H1 (cell line): ENCODE results near the gene ALDOC. TPM values are rescaled to one million over a fixed set of nuclear protein-coding genes. Genes with fewer than 3 reads are reported as not detected.

ENCODE experiments used
- CTCF ChIA-PET: fragments of 300-600 bp; sonication (Branson Sonifier 250); formaldehyde crosslinking; loops from one replicate; lab custom pipeline; 2021; ENCODE audit not compliant: partially characterized antibody; lab: Charles Lee
- POLR2A ChIA-PET: fragments of 300-600 bp; sonication (Branson Sonifier 250); formaldehyde crosslinking; loops from one replicate; lab custom pipeline; 2021; ENCODE audit warnings: inconsistent platforms; ENCODE audit not compliant: partially characterized antibody; lab: Charles Lee
- DNase-seq, 2 experiments: peaks; one replicate each; pipeline versions ENCODE4 v3.0.0 to v3.0.0-alpha.2; 2010 to 2022; ENCODE audit warnings: low spot score in 2 of 2, low read depth in 1 of 2, mixed read lengths in 1 of 2
- FAIRE-seq: peaks from 2 replicates; lab custom pipeline; 2011; peaks lifted over from hg19 to GRCh38; lab: Jason Lieb, UNC
- H2AFZ ChIP-seq: 2 replicates; pipeline ENCODE4 v1.8.1; 2012; ENCODE audit warnings: low read length, inconsistent platforms
- H2AK5ac ChIP-seq: 2 replicates; pipeline ENCODE4 v1.6.1; 2013; ENCODE audit warnings: low read depth, low read length
- H2BK120ac ChIP-seq: replicated peaks from 2 replicates; pipeline ENCODE3; 2013; ENCODE audit warnings: low read depth, low read length, inconsistent platforms
- H2BK12ac ChIP-seq: 2 replicates; pipeline ENCODE4 v1.6.1; 2013; ENCODE audit warnings: low read depth, low read length
- H2BK15ac ChIP-seq: 2 replicates; pipeline ENCODE4 v1.6.1; 2013; ENCODE audit warnings: low read length
- H2BK20ac ChIP-seq: 2 replicates; pipeline ENCODE4 v1.6.1; 2013; ENCODE audit warnings: low read length
- H2BK5ac ChIP-seq: 2 replicates; pipeline ENCODE4 v1.6.1; 2013; ENCODE audit warnings: low read depth, low read length
- H3K14ac ChIP-seq: 2 replicates; pipeline ENCODE4 v1.6.1; 2013; ENCODE audit warnings: inconsistent platforms; ENCODE audit not compliant: insufficient read length
- H3K18ac ChIP-seq: 2 replicates; pipeline ENCODE4 v1.6.1; 2013; ENCODE audit warnings: low read length; ENCODE audit errors: extremely low read depth
- H3K23ac ChIP-seq: 2 replicates; pipeline ENCODE4 v1.6.1; 2013; ENCODE audit warnings: inconsistent platforms; ENCODE audit not compliant: insufficient read length
- H3K23me2 ChIP-seq: 2 replicates; pipeline ENCODE4 v1.6.1; 2013; ENCODE audit warnings: low read depth, low read length
- H3K27ac ChIP-seq: 2 replicates; pipeline ENCODE4 v1.6.1; 2011; ENCODE audit warnings: low read depth, low read length, inconsistent platforms
- H3K27me3 ChIP-seq, 4 experiments: replicated peaks in 1 of 4; 1 replicate in 1 of 4; 2 replicates in 3 of 4; pipeline versions ENCODE4 v1.6.1 to v1.8.1; 2011 to 2013; ENCODE audit warnings: low read length in 3 of 4, mild to moderate bottlenecking in 3 of 4, inconsistent platforms in 2 of 4, mixed read lengths in 2 of 4, moderate library complexity in 1 of 4; ENCODE audit not compliant: control insufficient read depth in 3 of 4, insufficient read depth in 3 of 4; ENCODE audit errors: extremely low read depth in 1 of 4
- H3K36me3 ChIP-seq, 4 experiments: 2 replicates each; pipeline versions ENCODE4 v1.6.1 to v1.8.1; 2011 to 2013; ENCODE audit warnings: mild to moderate bottlenecking in 4 of 4, low read length in 3 of 4, moderate library complexity in 2 of 4, control low read depth in 1 of 4, inconsistent platforms in 1 of 4; ENCODE audit not compliant: insufficient read depth in 4 of 4, control insufficient read depth in 2 of 4
- H3K4ac ChIP-seq: replicated peaks from 2 replicates; pipeline ENCODE3; 2013; ENCODE audit warnings: low read length, low read depth, mixed read lengths, inconsistent platforms; ENCODE audit not compliant: insufficient read length
- H3K4me1 ChIP-seq, 4 experiments: replicated peaks in 1 of 4; 1 replicate in 1 of 4; 2 replicates in 3 of 4; pipeline versions ENCODE4 v1.6.1 to v1.8.1; 2011 to 2013; ENCODE audit warnings: low read length in 3 of 4, inconsistent platforms in 2 of 4, mixed read lengths in 1 of 4; ENCODE audit not compliant: insufficient read depth in 4 of 4, control insufficient read depth in 3 of 4
- H3K4me2 ChIP-seq, 2 experiments: 2 replicates each; pipeline versions ENCODE4 v1.6.1 to v1.8.1; 2011 to 2013; ENCODE audit warnings: low read depth in 2 of 2, low read length in 2 of 2, control low read depth in 1 of 2, inconsistent platforms in 1 of 2, mild to moderate bottlenecking in 1 of 2; ENCODE audit not compliant: insufficient read depth in 1 of 2
- H3K4me3 ChIP-seq, 4 experiments: fragments of 200-600, 300-600 bp in 1 of 4; sonication (generic), shearing (Covaris generic), sonication (Bioruptor Twin) in 1 of 4; 2 replicates each; pipeline versions ENCODE4 v1.5.1 to v1.8.1; 2011 to 2016; ENCODE audit warnings: low read length in 4 of 4, low read depth in 3 of 4, control low read depth in 2 of 4, inconsistent platforms in 2 of 4, mild to moderate bottlenecking in 2 of 4, mixed read lengths in 1 of 4, moderate library complexity in 1 of 4; ENCODE audit not compliant: insufficient read depth in 2 of 4; ENCODE audit errors: extremely low read depth in 1 of 4
- H3K56ac ChIP-seq: replicated peaks from 2 replicates; pipeline ENCODE3; 2013; ENCODE audit warnings: low read depth, mild to moderate bottlenecking, mixed read lengths, low read length, inconsistent platforms; ENCODE audit not compliant: insufficient read length
- H3K79me1 ChIP-seq: 2 replicates; pipeline ENCODE4 v1.6.1; 2013; ENCODE audit warnings: low read depth, low read length, control low read depth
- H3K79me2 ChIP-seq, 2 experiments: 2 replicates each; pipeline versions ENCODE4 v1.6.1 to v1.8.1; 2012 to 2013; ENCODE audit warnings: low read length in 2 of 2, mild to moderate bottlenecking in 2 of 2, inconsistent platforms in 1 of 2; ENCODE audit not compliant: insufficient read depth in 2 of 2, control insufficient read depth in 1 of 2
- H3K9ac ChIP-seq, 4 experiments: replicated peaks in 1 of 4; 1 replicate in 1 of 4; 2 replicates in 3 of 4; pipeline versions ENCODE4 v1.6.1 to v1.8.1; 2011 to 2013; ENCODE audit warnings: low read depth in 3 of 4, low read length in 3 of 4, control low read depth in 2 of 4, mild to moderate bottlenecking in 2 of 4, moderate library complexity in 2 of 4, inconsistent platforms in 1 of 4; ENCODE audit errors: extremely low read depth in 1 of 4
- H3K9me3 ChIP-seq, 2 experiments: 2 replicates each; pipeline versions ENCODE4 v1.6.1 to v1.8.1; 2012 to 2013; ENCODE audit warnings: mild to moderate bottlenecking in 2 of 2, moderate library complexity in 2 of 2, control low read depth in 1 of 2, inconsistent platforms in 1 of 2, low read depth in 1 of 2, low read length in 1 of 2, mixed read lengths in 1 of 2; ENCODE audit not compliant: insufficient read depth in 2 of 2
- H4K20me1 ChIP-seq, 2 experiments: replicated peaks in 1 of 2; 2 replicates each; pipeline versions ENCODE3 to v1.8.1; 2011 to 2013; ENCODE audit warnings: inconsistent platforms in 2 of 2, low read length in 2 of 2, mild to moderate bottlenecking in 1 of 2; ENCODE audit not compliant: insufficient read depth in 2 of 2, control insufficient read depth in 1 of 2
- H4K5ac ChIP-seq: 2 replicates; pipeline ENCODE4 v1.6.1; 2013; ENCODE audit warnings: low read length, low read depth, mixed read lengths, inconsistent platforms; ENCODE audit not compliant: insufficient read length
- H4K8ac ChIP-seq: 2 replicates; pipeline ENCODE4 v1.8.0; 2013; ENCODE audit warnings: mild to moderate bottlenecking, moderate library complexity, low read length, inconsistent platforms; ENCODE audit not compliant: insufficient read depth; ENCODE audit errors: extremely low read depth
- H4K91ac ChIP-seq: replicated peaks from 2 replicates; pipeline ENCODE3; 2013; ENCODE audit warnings: low read length, mixed read lengths, inconsistent platforms; ENCODE audit not compliant: insufficient read length
- ASH2L ChIP-seq: fragments of 200-600, 300-600 bp; sonication (generic); IDR thresholded peaks from one replicate; pipeline ENCODE4 v1.7.1; 2017; ENCODE audit warnings: low read length
- CBX8 ChIP-seq: fragments of 300-800, 300-1000 bp; sonication (generic); IDR thresholded peaks from 2 replicates; pipeline ENCODE4 v1.7.1; 2016; ENCODE audit warnings: low read depth, low read length, borderline replicate concordance
- HDAC2 ChIP-seq, 2 experiments: fragments of 300-600 bp in 1 of 2; sonication (generic) in 1 of 2; IDR thresholded peaks; 2 replicates each; pipeline ENCODE4 v1.6.1; 2011 to 2012; ENCODE audit warnings: low read depth in 2 of 2, low read length in 2 of 2, mild to moderate bottlenecking in 2 of 2, moderate library complexity in 2 of 2, borderline replicate concordance in 1 of 2, inconsistent platforms in 1 of 2
- KDM5A ChIP-seq: fragments of 200-600 bp; IDR thresholded peaks from 2 replicates; pipeline ENCODE4 v1.7.1; 2012; ENCODE audit warnings: mild to moderate bottlenecking, low read length, inconsistent platforms, mixed read lengths
- NRF1 ChIP-seq: IDR thresholded peaks from 2 replicates; pipeline ENCODE4 v1.6.1; 2011; ENCODE audit warnings: mild to moderate bottlenecking, low read depth, low read length, improper control_type of control experiment
- POU5F1 ChIP-seq: IDR thresholded peaks from 2 replicates; pipeline ENCODE4 v1.6.1; 2011; ENCODE audit warnings: low read depth, mild to moderate bottlenecking, low read length, moderate library complexity
- RBBP5 ChIP-seq: IDR thresholded peaks from 2 replicates; pipeline ENCODE4 v1.7.1; 2012; ENCODE audit warnings: low read depth, mild to moderate bottlenecking, inconsistent platforms, low read length, moderate library complexity, borderline replicate concordance
- RXRA ChIP-seq: IDR thresholded peaks from 2 replicates; pipeline ENCODE4 v1.6.1; 2011; ENCODE audit warnings: low read depth, mild to moderate bottlenecking, low read length, moderate library complexity; ENCODE audit not compliant: insufficient read depth
- SIRT6 ChIP-seq: IDR thresholded peaks from one replicate; pipeline ENCODE4 v1.7.1; 2012; ENCODE audit warnings: low read length, inconsistent platforms
- TAF1 ChIP-seq: IDR thresholded peaks from 2 replicates; pipeline ENCODE4 v1.6.1; 2011; ENCODE audit warnings: mild to moderate bottlenecking, low read depth, low read length
- TAF7 ChIP-seq: optimal IDR thresholded peaks from 2 replicates; pipeline ENCODE3; 2011; ENCODE audit warnings: low read depth, mild to moderate bottlenecking, inconsistent platforms, low read length, moderate library complexity, borderline replicate concordance
- TCF12 ChIP-seq: IDR thresholded peaks from 2 replicates; pipeline ENCODE4 v1.6.1; 2011; ENCODE audit warnings: low read depth, mild to moderate bottlenecking, low read length
- WGBS, 2 experiments: shearing (Covaris generic) in 1 of 2; methylation state at CpG; one replicate each; pipeline versions ENCODE4 v1.1.6 to v1.1.7; 2013 to 2015; ENCODE audit warnings: low lambda C conversion rate in 2 of 2, mixed read lengths in 2 of 2, inconsistent platforms in 1 of 2, low coverage in 1 of 2, missing lambda C conversion rate in 1 of 2; ENCODE audit not compliant: insufficient replicate concordance in 2 of 2, insufficient coverage in 1 of 2, insufficient read length in 1 of 2; ENCODE audit errors: extremely low coverage in 1 of 2, missing lambda C conversion rate in 1 of 2; 5-methylcytosine and 5-hydroxymethylcytosine counted together
- polyA plus RNA-seq, 7 experiments: library from polyadenylated mRNA; depleted of rRNA in 3 of 7; stranded (reverse) in 5 of 7; unstranded in 2 of 7; fragments of >200 nt in 5 of 7; fragments of 200-250 nt in 2 of 7; gene quantifications; 1 replicate in 5 of 7; 2 replicates in 1 of 7; 4 replicates in 1 of 7; pipeline versions ENCODE4 v1.2.1 to v1.2.3, GENCODE V29; 2011 to 2013; ENCODE audit warnings: missing spikeins in 2 of 7, mixed read lengths in 2 of 7
- total RNA-seq: library from RNA; stranded (reverse); fragmentation: NEBNext Ultra II Directional; extraction: Animal tissue kit (Norgen Biotek cat#: 25700); gene quantifications from 2 replicates; pipeline ENCODE4 v1.2.1, GENCODE V29; 2021
- TF ChIP-seq, protein P1 (sequence below): IDR thresholded peaks from 2 replicates; pipeline ENCODE4 v1.6.1; 2011; ENCODE audit warnings: low read length, improper control_type of control experiment

Gene ALDOC
- total and polyA plus RNA-seq, 2 of the 8 experiments (the other 6 are each of a cell fraction or from before 2014, with no cell fraction given) = 51.6 to 103 TPM

DNA sequence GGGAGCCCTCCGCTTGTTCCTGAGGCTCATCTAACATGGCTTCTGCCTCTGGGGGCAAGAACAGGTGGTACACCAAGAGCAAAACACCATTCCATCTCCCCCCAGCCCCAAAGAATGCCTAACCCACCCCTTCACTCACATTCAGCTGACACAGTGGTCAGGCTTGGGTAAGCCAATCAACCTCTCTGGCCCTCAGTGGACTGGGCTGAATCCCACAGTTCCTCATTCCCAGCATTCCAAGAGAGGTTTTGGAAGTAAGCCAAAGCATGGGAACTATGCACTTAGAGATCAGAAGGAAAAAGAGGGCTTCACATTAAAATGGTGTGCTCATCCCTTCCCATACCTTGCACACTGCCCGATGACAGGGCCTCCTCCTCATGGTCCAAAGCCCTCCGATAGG lies 13.2 kb downstream of the ALDOC start:
- Histone ChIP-seq H3K79me1 (no peaks in the 10 kb centered on the region), H3K4me3 (no peak overlapping the region), H2BK20ac (no peak overlapping the region), H3K56ac (no peak overlapping the region), H2AFZ (no peak overlapping the region), H3K23me2 (no peaks in the 10 kb centered on the region), H3K27ac (no peak overlapping the region), H3K23ac (no peak overlapping the region), H2BK12ac (no peak overlapping the region), H4K8ac (no peak overlapping the region), H3K4me2 (no peak overlapping the region), H3K18ac (no peak overlapping the region), H3K27me3 (no peaks in the 10 kb centered on the region), H3K36me3 (peaks cover 0 to 21% (median 15%) of the 10 kb centered on the region in 4 experiments; a peak in 7 of 8 replicates), H2AK5ac (no peak overlapping the region), H3K9me3 (no peaks in the 10 kb centered on the region), H2BK120ac (no peak overlapping the region), H3K9ac (no peak overlapping the region; a peak in 1 of 7 replicates), H3K4ac (no peak overlapping the region), H3K14ac (no peak overlapping the region), H3K79me2 (peaks cover 0 to 4% of the 10 kb centered on the region in 2 experiments; a peak in 1 of 4 replicates), H4K5ac (no peak overlapping the region), H2BK15ac (no peak overlapping the region), H3K4me1 (no peaks in the 10 kb centered on the region), H4K91ac (no peak overlapping the region), H2BK5ac (no peak overlapping the region), H4K20me1 (peaks cover 0 to 2% of the 10 kb centered on the region in 2 experiments)
- DNase-seq (no peak), FAIRE-seq (no peak)
- ChIA-PET CTCF (interaction anchor here (0.6 to 1.1 kb wide), 2 partner anchors 15 to 51 kb away, joined by 3 to 4 read pairs; partner anchors contain the start of gene RSKR), POLR2A (interaction anchor here (1.4 kb wide), 1 partner anchor 11 kb away, joined by 6 read pairs; the partner anchor contains the start of gene UNC119)
- WGBS, 2 experiments = 84% methylated on average over 3 of the region's 3 CpGs; no CpG with 5 or more reads in 1 of the 2 experiments
- TF ChIP-seq CBX8 (no peak), NRF1 (no peak), POU5F1 (no peak), TAF1 (no peak), HDAC2 (IDR thresholded peaks at IDR 0.05; ENCODE audit: borderline replicate concordance in 1 of 2, low read depth in 2 of 2, low read length in 2 of 2) (no peak), ASH2L (no peak), TAF7 (no peak), RBBP5 (no peak), TCF12 (no peak), RXRA (no peak), SIRT6 (no peak), KDM5A (no peak)
- TF ChIP-seq, protein P1, sequence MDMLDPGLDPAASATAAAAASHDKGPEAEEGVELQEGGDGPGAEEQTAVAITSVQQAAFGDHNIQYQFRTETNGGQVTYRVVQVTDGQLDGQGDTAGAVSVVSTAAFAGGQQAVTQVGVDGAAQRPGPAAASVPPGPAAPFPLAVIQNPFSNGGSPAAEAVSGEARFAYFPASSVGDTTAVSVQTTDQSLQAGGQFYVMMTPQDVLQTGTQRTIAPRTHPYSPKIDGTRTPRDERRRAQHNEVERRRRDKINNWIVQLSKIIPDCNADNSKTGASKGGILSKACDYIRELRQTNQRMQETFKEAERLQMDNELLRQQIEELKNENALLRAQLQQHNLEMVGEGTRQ = no peak
